GM19467 (cell line): Measurements from ENCODE around the gene RUBCNL.

Experiments
- ATAC-seq: cut with Tn5 transposase; IDR thresholded peaks from one replicate; pipeline ENCODE4 v1.9.1; 2021; ENCODE audit warnings: mild to moderate bottlenecking, moderate library complexity; ENCODE audit not compliant: unreplicated experiment

The RUBCNL gene

GRCh38 chr13:46311217-46311616 is 75.8 kb downstream of the RUBCNL start:
- no peak for ATAC-seq

GRCh38 chr13:46310066-46310465 is 77.0 kb downstream of the RUBCNL start:
- no peak for ATAC-seq

DNA sequence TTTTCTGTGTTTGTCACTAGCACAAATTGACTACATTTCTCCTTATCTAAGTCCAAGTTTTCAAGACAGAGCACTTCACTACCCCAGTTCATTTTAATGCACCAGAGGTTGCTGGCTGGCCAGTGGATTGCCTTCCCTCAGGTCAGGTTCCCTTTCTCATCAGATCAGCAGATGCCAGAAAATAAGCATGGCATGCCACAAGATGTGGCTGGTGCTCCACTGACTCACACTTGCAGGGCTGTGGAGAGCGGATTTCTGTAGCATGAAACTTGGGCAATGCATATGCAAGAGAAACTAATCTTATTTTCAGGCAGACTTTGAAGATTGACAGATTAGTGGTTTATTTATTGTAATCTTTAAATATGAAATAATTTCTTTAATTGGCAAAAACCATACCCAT is 79.5 kb downstream of the RUBCNL start:
- no peak for ATAC-seq

DNA sequence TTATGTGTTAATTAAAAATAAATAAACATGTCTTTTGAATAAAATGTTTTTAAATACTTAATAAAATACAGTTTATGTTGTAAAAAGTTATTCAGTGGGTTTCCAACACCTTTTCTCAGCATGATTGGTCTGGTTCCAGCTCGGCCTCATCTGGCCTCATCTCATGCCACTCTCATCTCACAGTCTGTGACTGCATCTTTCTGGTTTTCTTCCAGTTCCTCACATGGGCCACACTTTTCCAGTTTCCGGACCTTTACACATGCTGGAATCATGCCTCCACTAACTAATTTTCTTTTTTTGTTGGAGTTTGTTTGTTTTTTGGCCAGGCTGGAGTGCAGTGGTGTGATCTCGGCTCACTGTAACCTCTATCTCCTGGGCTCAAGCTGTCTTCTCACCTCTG is 82.5 kb downstream of the RUBCNL start:
- ATAC-seq: no peak

DNA sequence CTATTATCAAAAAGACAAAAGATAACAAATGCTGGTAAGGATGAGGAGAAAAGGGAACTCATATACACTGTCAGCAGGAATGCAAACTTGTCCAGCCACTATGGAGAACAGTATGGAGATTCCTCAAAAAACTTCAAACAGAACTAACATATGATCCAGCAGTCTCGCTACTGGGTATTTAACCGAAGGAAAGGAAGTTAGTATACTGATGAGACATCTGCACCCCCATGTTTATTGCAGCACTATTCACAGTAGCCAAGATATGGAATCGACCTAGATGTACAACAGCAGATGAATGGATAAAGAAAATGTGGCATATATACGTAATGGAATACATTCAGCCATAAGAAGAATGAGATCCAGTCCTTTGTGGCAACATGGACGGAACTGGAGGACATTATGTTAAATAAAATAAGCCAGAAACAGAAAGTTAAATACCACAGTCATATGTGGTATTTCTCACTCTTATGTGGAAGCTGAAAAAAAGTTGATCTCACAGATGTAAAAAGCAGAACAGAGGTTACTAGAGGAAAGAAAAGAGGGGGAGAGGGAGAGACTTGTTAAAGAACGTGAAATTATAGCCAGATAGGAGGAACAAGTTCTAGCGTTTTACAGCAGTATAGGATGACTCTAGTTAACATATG is 83.2 kb downstream of the RUBCNL start:
- no peak for ATAC-seq

DNA sequence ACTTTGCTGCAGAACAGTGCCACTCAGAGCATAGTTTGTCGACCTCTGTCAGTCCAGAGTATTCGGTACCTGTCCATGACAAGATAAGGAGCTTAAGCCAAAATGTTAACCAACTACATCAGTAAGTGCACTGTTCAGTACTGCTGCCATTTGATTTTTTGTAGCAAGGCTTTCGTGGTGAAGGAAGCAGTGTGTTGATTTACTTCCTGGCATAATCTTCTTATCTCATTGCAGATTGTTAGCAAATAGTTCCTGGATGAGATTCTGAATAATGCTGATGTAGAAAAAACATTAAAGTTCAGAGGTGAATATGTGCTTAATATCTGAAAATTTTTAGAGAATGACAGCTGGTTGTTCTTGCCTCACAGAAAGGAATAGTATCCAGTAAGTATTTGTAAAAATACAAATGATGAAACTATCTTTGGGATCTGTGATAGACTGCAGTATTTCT is 89.7 kb downstream of the RUBCNL start:
- ATAC-seq: no peak

GRCh38 chr13:46296921-46297320 is 90.1 kb downstream of the RUBCNL start:
- no peak for ATAC-seq

- no peak for ATAC-seq
Measured at GRCh38 chr13:46296115-46296822, 90.8 kb downstream of the RUBCNL start.

GRCh38 chr13:46295491-46296114 is 91.4 kb downstream of the RUBCNL start:
- no peak for ATAC-seq

DNA sequence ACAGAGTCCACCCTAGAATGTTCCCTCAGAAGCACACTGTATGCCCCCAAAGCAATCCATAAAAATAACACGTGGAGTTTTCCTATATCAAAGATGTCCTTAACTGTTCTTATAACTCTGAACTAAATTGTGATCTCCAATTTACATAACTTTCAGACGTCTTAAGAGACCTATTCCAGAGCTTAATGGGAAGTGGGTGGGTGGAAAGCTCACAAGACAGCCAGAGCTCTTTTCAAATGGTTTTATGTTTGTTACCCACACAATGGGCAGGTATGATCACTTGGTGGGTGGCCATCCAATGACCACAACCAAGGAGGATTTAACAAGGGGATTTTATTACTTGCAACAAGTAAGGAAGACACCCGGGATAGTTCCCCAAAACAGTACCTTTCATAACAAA is 93.6 kb downstream of the RUBCNL start:
- ATAC-seq: no peak
